Measurements from ENCODE around the gene COL6A2.
"Not testable (repeated sequence)": the region's sequence is repeated elsewhere in the genome, so short reads cannot be mapped to it uniquely, and the experiment has no call there.

COL6A2 gene

GRCh38 chr21:46097336-46098293 lies at the start of gene COL6A2:
Gene COL6A2, plus strand, starts transcription at chr21:46098112.
- peak in 1 of 2 experiments; percentile 22 for DNase-seq

- DNase-seq: no peak
Measured at GRCh38 chr21:46048926-46049889, 48.7 kb upstream of the COL6A2 start.

- no peak for DNase-seq
Measured at GRCh38 chr21:46049890-46050667, 47.8 kb upstream of the COL6A2 start.

GRCh38 chr21:46050668-46051378 lies 47.1 kb upstream of the COL6A2 start:
- no peak for DNase-seq

- no peak for DNase-seq
Measured at GRCh38 chr21:46051379-46051770, 46.5 kb upstream of the COL6A2 start.

- DNase-seq: no peak
Measured at GRCh38 chr21:46051821-46052675, 45.9 kb upstream of the COL6A2 start.

- no peak for DNase-seq
Measured at GRCh38 chr21:46052703-46053651, 44.9 kb upstream of the COL6A2 start.

- no peak for DNase-seq
Measured at GRCh38 chr21:46054031-46054430, 43.9 kb upstream of the COL6A2 start.

GRCh38 chr21:46054451-46054881 lies 43.4 kb upstream of the COL6A2 start:
- DNase-seq: no peak

- no peak for DNase-seq
Measured at GRCh38 chr21:46055863-46056281, 42.0 kb upstream of the COL6A2 start.

GRCh38 chr21:46056450-46056903 lies 41.4 kb upstream of the COL6A2 start:
- no peak for DNase-seq

- no peak for DNase-seq
Measured at GRCh38 chr21:46057111-46057709, 40.7 kb upstream of the COL6A2 start.

GRCh38 chr21:46057710-46058241 lies 40.1 kb upstream of the COL6A2 start:
- DNase-seq: no peak

- no peak for DNase-seq
Measured at GRCh38 chr21:46058431-46059145, 39.3 kb upstream of the COL6A2 start.

- no peak for DNase-seq
Measured at GRCh38 chr21:46059195-46059594, 38.7 kb upstream of the COL6A2 start.

- not testable (repeated sequence) for DNase-seq
Measured at GRCh38 chr21:46059711-46060455, 38.0 kb upstream of the COL6A2 start.

- no peak for DNase-seq
Measured at GRCh38 chr21:46060596-46061061, 37.3 kb upstream of the COL6A2 start.
